SIG-M5 treated with dmso at 0.1 percent for 504 hours (cell line): ENCODE results near the gene CHST7.
"Not testable (repeated sequence)": the region's sequence is repeated elsewhere in the genome, so short reads cannot be mapped to it uniquely, and the experiment has no call there.

Experiments used
- DNase-seq: peaks from one replicate; lab custom pipeline; 2025; ENCODE audit not compliant: unreplicated experiment; lab: John Stamatoyannopoulos, UW

Gene CHST7, protein sequence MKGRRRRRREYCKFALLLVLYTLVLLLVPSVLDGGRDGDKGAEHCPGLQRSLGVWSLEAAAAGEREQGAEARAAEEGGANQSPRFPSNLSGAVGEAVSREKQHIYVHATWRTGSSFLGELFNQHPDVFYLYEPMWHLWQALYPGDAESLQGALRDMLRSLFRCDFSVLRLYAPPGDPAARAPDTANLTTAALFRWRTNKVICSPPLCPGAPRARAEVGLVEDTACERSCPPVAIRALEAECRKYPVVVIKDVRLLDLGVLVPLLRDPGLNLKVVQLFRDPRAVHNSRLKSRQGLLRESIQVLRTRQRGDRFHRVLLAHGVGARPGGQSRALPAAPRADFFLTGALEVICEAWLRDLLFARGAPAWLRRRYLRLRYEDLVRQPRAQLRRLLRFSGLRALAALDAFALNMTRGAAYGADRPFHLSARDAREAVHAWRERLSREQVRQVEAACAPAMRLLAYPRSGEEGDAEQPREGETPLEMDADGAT

DNA sequence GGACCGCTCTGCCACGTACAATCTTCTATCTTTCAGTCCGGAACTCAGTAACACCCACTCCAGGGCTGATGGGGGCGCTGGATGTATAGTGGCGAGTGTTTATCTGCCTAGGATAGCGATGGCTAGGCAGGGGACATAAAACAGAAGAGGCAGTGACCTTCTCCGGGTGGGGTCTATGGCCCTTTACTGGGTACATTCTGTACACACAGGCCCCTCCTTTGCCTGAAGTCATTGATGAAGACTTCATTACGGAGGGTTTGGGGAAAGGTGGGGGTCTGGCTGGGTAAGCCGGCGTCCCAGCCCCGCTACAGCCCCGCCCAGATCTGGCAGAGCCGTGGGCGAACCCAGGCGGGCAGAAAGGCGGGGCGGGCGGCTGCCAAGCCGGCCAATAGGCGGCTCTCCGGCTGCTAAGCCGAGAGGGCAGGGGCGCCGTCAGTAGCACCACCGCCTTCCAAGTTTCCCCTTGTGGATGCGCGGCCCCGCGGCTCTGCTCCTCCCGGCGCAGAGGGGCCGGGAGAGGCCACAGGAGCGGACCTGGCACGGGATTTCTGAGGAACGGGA is at the start of gene CHST7:
Gene CHST7, plus strand, starts transcription at position 435 of the 561 bp plus-strand sequence. CDS start 167 bp downstream, outside the sequence.
- peak; percentile 22 for DNase-seq

DNA sequence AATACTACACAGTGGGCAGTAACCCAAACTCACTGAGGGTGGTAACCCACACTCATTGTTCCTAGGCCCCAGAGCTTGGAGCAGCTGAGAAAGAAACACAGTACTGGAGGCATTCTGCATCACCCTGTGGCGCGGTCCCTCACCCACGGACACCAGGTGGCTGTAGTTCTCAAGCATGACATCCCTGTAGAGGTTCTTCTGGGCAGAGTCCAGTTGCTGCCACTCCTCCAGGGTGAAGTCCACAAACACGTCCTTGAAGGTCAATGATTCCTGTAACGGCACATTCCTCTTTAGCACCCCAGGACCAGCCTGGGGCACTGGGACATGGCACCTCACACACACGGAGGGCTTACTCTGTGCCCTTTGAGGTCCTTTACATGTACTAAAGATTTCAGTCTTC is 44.9 kb upstream of the CHST7 start:
- DNase-seq: not testable (repeated sequence)

DNA sequence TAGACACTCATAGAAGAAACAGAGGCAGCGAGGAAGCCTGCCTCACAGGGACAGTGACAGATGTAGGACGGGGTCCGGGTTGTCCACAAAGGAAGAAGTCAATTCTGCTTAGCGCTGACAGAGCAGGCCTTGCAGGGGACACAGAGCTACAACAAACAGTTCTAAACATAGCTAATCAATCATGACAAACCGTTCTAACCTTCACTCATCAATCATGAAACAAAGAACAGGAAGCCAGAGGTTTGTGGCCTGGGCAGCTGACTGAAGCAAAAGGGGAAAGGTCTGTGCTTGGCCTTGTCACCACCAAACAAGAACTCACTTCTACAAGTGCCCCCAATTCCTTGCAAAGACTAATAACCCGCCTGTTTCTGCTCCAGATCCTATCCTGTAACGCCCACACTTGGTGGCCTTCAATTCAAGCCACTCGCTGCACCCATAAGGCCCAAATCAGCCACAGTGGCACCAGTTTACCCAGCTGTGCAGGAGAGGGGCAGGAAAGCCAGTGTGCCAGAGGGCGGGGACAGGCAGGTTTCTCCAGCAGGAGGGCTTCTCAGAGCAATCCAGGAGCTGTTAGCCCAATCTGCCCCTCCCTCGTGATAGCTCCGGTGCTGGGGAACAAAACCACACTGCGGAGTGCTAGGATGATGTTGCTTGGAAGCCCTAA is 43.7 kb upstream of the CHST7 start:
- DNase-seq: not testable (repeated sequence)

DNA sequence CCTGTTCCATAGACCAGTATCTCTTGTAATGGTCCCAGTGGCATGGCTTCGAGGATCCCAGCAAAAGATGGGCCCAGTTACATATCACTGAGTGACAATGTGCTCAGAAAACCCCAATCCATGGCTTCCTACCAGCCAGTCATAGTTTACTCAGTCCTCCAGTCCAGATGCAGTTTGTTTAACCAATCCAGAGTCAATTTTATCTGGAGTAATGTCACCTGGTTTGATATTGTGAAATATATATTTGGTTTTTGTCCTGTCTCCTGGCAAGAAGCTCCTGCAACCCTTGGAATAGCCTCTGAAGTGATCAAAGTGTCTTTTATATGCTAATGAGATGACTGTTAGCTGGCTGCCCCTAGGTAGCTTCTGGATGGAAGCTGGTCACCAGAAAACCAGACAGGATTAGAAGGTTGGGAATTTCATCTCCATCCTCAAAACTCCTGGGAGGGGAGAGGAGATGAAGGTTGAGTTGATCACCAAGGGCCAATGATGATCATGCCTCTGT is 43.1 kb upstream of the CHST7 start:
- DNase-seq: not testable (repeated sequence)

DNA sequence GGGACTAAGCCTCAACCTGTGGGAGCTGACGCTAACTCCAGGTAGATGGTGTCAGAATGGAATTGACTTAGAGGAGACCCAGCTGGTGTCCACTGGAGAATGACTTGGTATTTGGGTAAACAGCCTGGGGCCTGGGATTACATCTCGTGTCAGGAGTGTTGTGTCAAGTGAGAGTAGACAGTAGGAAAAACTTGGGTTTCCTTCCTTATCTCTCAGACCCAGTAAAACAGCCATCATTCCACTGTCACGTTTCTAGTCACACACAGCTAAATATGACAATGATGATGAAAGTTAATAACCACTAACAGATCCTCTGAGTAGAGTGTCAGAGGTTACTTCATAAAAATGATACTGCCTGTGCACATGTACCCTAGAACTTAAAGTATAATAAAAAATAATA is 42.1 kb upstream of the CHST7 start:
- DNase-seq: no peak

DNA sequence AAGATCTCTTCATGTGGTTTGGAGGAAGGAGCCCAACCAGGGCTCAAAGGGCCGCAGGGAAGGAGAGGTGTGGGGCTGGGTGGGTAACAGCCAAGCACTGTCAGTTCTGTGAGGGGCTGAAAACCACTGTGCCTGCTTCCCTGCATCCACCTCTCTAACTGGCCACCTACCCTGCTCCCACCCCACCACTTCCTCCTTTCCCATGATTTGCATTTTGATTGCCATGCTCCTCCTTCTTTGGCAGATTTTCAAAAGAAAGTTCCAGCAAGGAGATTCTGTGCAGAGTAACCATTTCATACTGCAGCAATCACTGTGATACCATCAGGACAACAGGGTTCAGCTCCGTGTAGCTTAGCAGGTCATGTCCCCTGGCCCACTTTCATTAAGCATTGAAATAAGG is 30.1 kb upstream of the CHST7 start:
- no peak for DNase-seq

DNA sequence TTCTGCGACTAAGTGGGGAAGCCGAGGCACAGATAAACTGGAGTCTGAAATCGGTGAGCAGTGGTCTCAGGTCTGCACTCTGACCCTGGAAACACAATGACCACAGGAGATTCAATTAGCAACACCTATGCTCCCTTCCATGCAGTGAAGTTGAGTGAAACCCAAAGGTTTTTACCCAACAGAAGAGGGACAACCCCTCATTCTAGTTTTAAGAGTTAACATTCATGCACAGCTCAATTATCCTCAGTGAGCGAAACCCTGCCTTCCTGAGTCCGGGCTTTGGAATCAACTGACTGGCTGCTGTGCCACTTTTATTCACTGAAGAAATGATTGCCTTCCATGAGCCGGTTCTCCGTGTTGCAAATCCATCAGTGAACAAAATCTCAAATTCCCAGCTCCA is 29.0 kb upstream of the CHST7 start:
- not testable (repeated sequence) for DNase-seq

DNA sequence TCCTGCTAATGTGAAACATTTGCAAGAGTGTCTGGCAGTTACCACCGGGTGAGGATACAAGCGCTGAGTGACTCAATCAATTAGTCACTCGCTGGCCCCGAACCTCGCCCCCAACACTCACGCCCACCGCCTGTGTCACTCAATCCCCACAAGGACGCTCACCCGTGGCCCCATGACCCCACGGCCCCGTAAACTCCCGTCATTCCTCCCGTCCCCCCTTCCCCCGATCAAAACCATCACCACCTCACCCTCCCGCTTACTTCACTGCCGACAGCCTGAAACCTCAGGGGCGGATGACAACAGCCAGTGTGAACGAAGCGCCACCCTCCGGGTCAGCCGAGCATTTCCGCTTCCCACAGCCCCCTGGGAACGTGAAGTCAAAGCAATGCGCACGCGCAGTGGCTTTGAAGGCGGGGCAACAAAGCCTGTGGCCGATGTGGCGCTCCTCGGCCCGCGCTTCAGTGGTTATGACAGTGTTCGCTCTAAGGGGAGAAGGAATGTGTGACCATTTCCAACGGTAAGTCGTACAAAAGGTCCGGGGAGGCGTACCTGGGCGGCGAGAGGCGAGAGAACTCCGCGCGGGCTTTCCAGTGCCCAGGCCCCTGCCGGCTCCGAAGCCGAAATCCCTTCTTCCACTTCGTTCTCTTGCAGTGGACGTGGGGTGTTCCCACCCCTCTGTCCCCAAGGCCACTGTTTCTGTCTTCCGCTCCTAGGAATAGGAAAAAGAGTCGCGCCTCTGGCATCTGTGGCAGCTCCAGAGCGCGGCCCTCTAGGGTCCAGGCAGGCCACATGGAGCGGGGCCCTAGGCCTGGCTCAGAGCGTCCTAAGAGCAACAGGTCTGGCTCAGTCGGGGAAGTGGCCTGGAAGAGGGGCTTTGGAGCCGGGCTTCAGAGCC is 28.2 kb upstream of the CHST7 start, which contains the start of gene ZNF674:
Gene ZNF674, minus strand, starts transcription at position 311 of the 895 bp plus-strand sequence. CDS start 3,334 bp downstream, outside the sequence.
- DNase-seq: peak; percentile 83

DNA sequence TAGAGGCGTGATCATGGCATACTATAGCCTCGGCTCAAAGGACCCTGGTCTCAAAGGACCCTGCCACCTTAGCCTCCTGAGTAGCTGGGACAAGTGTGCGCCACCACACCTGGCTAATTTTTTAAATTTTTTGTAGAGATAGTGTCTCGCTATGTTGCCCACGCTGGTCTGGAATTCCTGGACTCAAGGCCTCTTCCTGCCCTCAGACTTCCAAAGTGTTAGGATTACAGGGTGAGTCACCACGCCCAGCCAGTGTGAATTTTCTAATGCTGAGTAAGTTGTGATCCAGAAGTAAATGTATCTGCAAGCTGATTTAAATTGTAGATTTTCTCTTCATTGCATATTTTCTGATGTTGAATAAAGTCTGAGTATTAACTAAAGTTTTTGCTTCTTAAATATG is 25.7 kb upstream of the CHST7 start:
- no peak for DNase-seq

DNA sequence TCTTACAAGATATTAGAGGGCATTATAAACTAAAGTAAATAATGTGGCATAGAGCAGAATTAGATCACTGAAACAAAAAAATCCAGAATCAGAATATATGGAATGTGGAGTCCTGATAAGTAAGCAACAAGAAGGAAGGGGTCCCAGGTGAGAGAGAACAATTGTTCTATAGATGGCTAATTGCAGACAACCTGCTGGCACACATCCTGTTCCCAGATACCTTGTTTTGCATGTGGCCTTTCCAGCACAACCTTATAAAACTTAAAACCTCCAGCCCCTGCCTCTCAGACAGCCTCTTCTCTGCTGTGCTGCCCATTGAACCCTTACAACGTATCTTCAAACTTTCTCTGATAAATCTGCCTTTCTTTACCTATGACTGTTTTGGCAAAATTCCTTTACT is 23.7 kb upstream of the CHST7 start:
- DNase-seq: no peak

DNA sequence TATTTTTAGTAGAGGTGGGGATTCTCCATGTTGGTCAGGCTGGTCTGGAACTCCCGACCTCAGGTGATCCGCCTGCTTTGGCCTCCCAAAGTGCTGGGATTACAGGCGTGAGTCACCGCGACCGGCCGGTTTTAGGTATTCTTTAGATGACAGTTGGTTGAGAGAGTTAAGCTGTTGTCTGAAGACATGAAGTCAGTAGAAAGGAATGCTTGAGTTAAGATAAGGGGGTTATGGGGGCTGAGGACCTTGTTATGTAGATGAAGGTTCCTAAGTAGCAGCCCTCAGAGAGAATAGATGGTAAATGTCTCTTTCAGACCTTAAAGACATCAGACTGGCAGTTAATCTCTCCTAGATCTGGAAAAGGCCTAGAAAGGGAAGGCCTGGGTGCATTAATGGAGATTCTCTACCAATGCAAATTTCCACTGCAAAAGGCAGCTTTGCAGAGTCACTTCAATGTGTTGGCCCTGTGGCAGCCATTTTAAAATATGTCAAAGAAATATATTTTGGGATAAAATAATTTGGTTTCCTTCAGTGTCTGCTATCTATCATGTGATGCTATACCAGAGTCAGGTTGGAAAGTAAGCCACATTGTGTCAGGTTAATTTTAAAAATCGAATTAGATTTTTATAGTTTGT is 22.0 kb upstream of the CHST7 start:
- DNase-seq: no peak

DNA sequence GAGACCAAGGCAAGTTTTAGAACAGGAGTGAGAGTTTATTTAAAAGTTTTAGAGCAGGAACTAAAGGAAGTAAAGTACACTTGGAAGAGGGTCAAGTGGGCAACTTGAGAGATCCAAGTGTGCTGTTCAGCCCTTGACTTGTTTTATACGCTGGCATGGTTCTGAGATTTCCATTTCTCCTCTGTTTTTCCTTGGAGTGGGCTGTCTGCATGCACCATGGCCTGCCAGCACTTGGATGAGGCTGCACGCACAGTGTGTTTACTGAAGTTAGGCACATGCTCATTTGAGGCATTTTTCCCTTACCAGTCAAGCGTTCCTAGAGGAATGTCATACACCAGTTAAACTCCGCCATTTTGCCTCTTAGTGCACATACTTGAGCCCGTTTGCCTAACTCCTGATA is 19.6 kb upstream of the CHST7 start:
- no peak for DNase-seq

DNA sequence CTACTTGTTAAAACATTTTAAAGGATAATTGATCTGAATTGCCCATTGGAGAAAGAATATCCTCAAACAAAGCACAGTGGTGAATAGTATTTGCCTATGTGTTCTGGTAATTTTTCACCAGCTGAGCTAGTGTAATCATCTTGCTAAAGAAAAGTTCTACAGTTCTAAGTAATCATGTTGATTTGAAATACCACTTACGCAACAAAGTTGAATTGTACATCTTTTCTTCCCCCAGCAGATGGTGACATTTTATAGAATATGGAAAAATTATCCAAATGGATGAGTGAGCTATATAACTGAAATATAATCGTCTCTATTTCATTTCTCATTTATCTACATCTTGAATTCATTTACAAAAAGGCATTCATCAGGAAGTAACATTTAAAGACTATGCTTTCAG is 18.6 kb upstream of the CHST7 start:
- peak; percentile 50 for DNase-seq

DNA sequence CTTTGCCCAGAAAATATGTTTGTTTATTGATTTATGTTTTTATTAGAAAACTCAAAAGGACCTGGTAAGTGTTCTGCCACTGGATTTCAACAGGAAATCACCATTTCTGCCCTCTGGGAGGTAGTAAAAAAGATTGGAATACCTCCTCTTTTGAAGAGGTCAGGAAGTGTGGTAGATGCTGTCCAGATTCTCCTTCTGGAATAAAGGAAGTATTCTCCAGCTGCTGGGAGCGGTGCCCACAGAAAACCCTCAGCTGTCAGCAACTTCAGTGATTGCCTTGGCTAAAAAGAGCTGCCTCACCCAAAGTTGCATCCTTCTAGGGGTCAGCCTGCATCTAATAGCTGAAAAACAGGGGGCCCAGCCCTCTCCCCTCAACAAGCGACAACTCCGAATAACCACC is 14.5 kb upstream of the CHST7 start:
- no peak for DNase-seq

DNA sequence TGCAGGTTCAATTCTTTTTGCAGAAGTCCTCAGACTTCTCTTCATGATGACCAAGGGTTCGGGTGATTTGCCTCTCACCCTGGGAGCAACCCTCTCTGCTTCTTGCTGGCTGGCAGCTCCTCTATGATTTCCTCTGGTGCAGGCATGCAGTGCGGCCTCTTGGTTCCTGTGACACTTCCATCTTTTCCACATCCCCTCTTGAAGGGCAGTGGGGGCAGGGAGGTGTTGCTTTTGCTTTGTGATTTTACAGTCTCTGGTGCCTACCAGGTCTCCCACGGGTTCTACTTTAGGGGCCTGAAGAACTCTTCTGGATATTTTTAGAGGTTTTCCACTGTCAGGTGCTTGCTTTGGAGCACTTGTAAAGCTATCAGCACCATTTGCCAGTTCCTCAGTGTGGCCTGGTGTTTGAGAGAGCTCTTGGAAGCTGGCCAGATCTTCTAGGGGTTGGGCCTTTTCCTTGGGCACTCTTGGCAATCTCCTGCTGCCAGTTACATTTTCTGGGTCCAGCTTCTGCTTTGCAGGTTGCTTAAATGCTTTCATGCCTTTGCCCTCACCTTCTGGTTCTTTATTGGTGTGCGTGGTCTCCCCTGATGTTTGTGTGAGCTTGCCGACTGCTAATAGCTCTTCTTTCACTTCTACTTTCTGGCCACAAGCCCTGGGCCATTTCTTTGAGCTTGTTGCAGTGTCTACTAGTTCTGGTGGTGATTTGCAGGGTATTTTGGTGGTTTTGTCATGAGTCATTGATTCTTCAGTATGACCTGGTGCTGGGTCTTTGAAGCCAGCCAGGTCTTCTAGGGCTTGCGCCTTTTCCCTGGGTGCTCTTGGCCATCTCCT is 11.5 kb upstream of the CHST7 start:
- DNase-seq: peak; percentile 48

DNA sequence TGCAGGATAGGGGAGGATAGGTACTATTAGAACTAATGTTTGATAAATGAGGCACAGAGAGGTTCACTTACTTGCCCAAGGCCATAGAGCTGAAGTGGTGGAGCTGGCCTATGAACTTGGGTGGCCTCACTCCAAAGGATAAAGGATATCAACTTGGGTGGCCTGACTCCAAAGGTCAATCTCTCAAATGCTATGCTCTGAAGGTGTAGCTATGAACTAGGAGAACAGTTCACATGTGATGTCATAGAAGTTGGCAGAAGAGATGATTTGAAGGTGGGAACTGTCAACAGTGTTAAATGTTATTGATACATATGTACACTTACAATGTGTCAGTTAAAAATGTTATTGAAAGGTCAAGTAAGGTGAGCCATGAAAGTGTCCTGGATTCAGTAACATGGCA is 6.2 kb upstream of the CHST7 start:
- no peak for DNase-seq

DNA sequence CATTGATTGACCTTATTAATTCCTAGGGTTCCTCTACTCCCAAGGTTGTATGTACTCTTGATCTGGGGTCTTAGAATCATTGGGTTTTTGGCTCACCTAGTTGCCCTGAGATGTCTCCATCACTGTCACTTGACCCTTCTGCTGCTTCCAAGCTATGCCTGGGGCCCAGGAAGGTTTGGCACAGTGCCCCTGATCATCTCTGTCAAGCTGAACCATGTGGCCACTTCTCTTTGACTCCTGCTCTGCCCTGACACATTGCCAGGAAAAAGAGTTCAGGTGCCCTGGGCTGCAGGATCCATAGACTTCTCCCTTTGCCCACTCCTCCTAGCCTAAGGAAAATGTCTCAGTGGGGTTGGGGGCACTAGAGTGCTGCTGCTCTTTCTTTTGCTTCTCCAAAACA is 3.9 kb upstream of the CHST7 start:
- DNase-seq: no peak

DNA sequence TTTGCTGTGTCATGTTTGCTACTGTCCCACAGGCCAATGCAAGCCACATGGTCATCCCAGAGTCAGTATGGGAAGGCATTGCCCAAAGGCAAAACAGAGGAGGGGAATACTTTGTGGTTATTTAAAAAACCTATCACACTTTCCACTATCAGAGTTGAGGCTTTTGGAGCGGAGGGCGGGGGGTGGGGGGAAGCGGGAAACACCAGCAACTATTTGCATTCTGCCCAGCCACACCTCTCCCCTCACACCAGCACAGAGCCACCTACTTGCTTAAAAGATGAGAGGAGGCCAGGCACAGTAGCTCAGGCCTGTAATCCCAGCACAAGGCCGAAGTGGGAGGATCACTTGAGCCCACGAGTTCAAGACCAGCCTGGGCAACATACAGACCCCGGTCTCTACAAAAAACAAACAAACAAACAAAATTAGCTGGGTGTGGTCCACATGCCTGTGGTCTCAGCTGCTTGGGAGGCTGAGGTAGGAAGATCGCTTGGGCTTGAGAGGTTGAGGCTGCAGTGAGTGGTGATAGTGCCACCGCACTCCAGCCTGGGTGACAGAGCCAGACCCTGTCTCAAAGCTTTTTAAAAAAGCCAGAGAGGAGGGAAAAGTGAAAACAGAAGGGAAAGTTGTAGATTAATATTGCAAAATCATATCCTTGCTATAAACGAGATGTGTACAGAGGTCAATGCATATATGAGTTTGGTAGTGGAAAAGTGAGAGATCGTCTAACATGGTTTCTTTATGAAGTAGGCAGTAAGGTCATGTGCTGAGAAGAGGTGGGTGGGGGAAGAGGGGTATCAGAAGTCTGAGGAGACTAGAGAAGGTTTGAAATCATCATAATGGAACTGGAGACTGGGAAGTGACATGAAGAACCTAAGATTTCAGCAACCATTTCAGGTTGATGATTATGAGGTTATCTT is 1.9 kb upstream of the CHST7 start:
- no peak for DNase-seq
